NT2/D1 (cell line): ENCODE measurements around the gene C17orf67.
A peak's percentile ranks its signal among the peaks of the same experiment; 100 is the strongest.
"Not testable (repeated sequence)": the region's sequence is repeated elsewhere in the genome, so short reads cannot be mapped to it uniquely, and the experiment has no call there.

Source experiments
- DNase-seq: peaks from one replicate; pipeline ENCODE4 v3.0.0-alpha.2; 2011; ENCODE audit warnings: low read depth, low spot score
- H3K27me3 ChIP-seq: 2 replicates; pipeline ENCODE4 v1.6.0; 2011; ENCODE audit warnings: mild to moderate bottlenecking; ENCODE audit not compliant: insufficient read length, insufficient read depth
- H3K36me3 ChIP-seq: 2 replicates; pipeline ENCODE4 v1.6.1; 2011; ENCODE audit warnings: mild to moderate bottlenecking, low read length, mixed read lengths; ENCODE audit not compliant: insufficient read depth, insufficient read length
- H3K4me1 ChIP-seq: 2 replicates; pipeline ENCODE4 v1.5.1; 2011; ENCODE audit not compliant: insufficient read depth, insufficient read length
- H3K4me3 ChIP-seq: 2 replicates; pipeline ENCODE4 v1.5.1; 2011; ENCODE audit warnings: low read depth; ENCODE audit not compliant: insufficient read length
- H3K9ac ChIP-seq: 2 replicates; pipeline ENCODE4 v1.6.0; 2011; ENCODE audit warnings: low read depth; ENCODE audit not compliant: insufficient read length
- H3K9me3 ChIP-seq: 2 replicates; pipeline ENCODE4 v1.5.1; 2011; ENCODE audit warnings: mild to moderate bottlenecking, low read length; ENCODE audit not compliant: insufficient read depth
- SUZ12 ChIP-seq: IDR thresholded peaks from 2 replicates; pipeline ENCODE4 v1.6.1; 2011; ENCODE audit not compliant: insufficient read length, insufficient read depth; ENCODE audit errors: extremely low read depth
- YY1 ChIP-seq: IDR thresholded peaks from 2 replicates; pipeline ENCODE4 v1.6.1; 2011; ENCODE audit not compliant: insufficient read length, insufficient read depth
- ZNF274 ChIP-seq: IDR thresholded peaks from 2 replicates; pipeline ENCODE4 v1.6.1; 2011; ENCODE audit warnings: mild to moderate bottlenecking, low read depth, low read length

The C17orf67 gene

GRCh38 chr17:56761387-56761786, 72.3 kb downstream of the C17orf67 start:
- no peaks in the 10 kb centered on the region for H3K27me3 ChIP-seq
- peaks cover 9% of the 10 kb centered on the region; the same call in 1 of the 2 replicates for H3K9me3 ChIP-seq
- no peak overlapping the region for H3K9ac ChIP-seq
- H3K4me1 ChIP-seq, result no peaks in the 10 kb centered on the region
- H3K4me3 ChIP-seq, result no peak overlapping the region
- H3K36me3 ChIP-seq, result no peaks in the 10 kb centered on the region
- TF ChIP-seq YY1, result no peak
- no peak for DNase-seq

DNA sequence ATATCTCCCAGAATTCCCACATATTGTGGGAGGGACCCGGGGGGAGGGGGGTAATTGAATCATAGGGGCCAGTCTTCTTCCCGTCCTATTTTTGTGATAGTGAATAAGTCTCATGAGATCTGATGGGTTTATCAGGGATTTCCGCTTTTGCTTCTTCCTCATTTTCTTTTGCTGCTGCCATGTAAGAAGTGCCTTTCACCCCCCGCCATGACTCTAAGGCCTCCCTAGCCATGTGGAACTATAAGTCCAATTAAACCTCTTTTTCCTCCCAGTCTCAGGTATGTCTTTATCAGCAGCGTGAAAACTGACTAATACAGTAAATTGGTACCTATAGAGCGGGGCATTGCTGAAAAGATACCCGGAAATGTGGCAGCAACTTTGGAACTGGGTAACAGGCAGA, 76.1 kb downstream of the C17orf67 start:
- not testable (repeated sequence) for H3K9ac ChIP-seq, H3K4me1 ChIP-seq, DNase-seq, H3K9me3 ChIP-seq, H3K4me3 ChIP-seq, H3K36me3 ChIP-seq, H3K27me3 ChIP-seq

- Histone ChIP-seq H3K36me3 (no peaks in the 10 kb centered on the region), H3K4me3 (no peak overlapping the region), H3K9me3 (no peaks in the 10 kb centered on the region; the same call in 1 of the 2 replicates), H3K9ac (no peak overlapping the region), H3K27me3 (no peaks in the 10 kb centered on the region), H3K4me1 (peaks cover 4% of the 10 kb centered on the region)
- no peak for DNase-seq
- no peak for TF ChIP-seq YY1
- no peak for TF ChIP-seq ZNF274
- TF ChIP-seq SUZ12, result no peak
Measured at GRCh38 chr17:56756536-56756935, 77.2 kb downstream of the C17orf67 start.

DNA sequence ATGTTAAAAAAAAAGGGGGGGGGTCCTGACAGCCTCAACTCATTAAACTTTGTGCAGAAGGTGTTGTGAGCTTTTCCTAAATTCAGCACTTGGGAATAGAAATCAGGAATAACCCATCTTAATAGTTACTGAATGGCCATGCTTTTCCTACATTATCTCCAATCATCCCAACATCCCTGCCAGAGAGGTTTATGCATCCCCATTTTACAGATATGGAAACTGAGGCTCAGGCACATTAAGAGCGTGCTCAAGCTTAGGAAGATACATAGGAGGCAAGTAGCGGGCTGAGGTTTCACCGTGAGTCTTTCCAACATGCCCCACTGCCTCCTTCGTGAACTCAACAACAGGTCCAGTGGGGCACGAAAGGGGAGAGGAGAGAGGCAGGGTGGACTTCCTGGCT, 78.4 kb downstream of the C17orf67 start:
- no peak overlapping the region for H3K9ac ChIP-seq
- peaks cover 10% of the 10 kb centered on the region for H3K4me1 ChIP-seq
- no peaks in the 10 kb centered on the region for H3K9me3 ChIP-seq
- DNase-seq, result no peak
- H3K27me3 ChIP-seq, result no peaks in the 10 kb centered on the region
- no peak overlapping the region for H3K4me3 ChIP-seq
- TF ChIP-seq YY1, result no peak
- no peak for TF ChIP-seq SUZ12
- TF ChIP-seq ZNF274, result no peak
- no peaks in the 10 kb centered on the region for H3K36me3 ChIP-seq

- Histone ChIP-seq H3K27me3 (no peaks in the 10 kb centered on the region), H3K9me3 (no peaks in the 10 kb centered on the region), H3K36me3 (no peaks in the 10 kb centered on the region), H3K4me1 (peaks cover 12% of the 10 kb centered on the region), H3K4me3 (no peak overlapping the region), H3K9ac (no peak overlapping the region)
- TF ChIP-seq ZNF274, result no peak
- TF ChIP-seq YY1, result no peak
- TF ChIP-seq SUZ12, result no peak
- peak; percentile 47 for DNase-seq
Measured at GRCh38 chr17:56754523-56755208, 79.1 kb downstream of the C17orf67 start.

- DNase-seq, result no peak
- H3K4me1 ChIP-seq, result peaks cover 16% of the 10 kb centered on the region
- H3K4me3 ChIP-seq, result no peak overlapping the region
- no peaks in the 10 kb centered on the region for H3K27me3 ChIP-seq
- no peaks in the 10 kb centered on the region for H3K9me3 ChIP-seq
- no peak overlapping the region for H3K9ac ChIP-seq
- TF ChIP-seq ZNF274 (no peak), SUZ12 (no peak), YY1 (no peak)
- no peaks in the 10 kb centered on the region for H3K36me3 ChIP-seq
Measured at GRCh38 chr17:56752263-56752836, 81.4 kb downstream of the C17orf67 start.

DNA sequence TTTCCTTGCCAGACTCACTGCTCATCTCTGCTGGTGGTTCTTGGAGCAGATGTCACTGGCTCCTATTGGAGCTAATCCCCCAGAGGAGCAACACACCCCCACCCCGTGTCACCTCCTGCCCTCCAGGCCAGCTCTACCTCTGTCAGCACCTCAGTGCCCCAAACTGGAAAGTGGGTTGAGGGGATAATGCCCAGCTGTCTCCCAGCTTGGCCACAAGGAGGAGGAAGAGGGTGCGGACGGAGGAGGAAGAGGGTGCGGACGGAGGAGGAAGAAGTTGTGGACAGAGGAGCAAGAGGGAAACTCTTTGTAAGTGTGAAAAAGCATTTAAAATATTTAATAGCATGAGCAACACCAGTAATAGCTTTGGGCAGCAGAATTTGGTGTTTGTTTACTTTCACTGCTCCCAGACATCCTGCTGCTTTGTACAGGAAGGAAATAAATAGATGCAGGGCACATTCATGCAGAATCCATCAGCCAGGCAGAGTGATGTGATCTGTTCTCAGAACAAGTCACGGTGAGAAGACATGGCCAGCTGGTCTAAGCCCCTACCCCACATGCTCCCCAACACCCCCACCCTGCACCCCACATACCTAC, 82.5 kb downstream of the C17orf67 start:
- Histone ChIP-seq H3K27me3 (no peaks in the 10 kb centered on the region), H3K36me3 (no peaks in the 10 kb centered on the region), H3K9me3 (no peaks in the 10 kb centered on the region), H3K4me3 (no peak overlapping the region), H3K9ac (no peak overlapping the region), H3K4me1 (peaks cover 16% of the 10 kb centered on the region)
- TF ChIP-seq SUZ12 (no peak), YY1 (no peak), ZNF274 (no peak)
- DNase-seq, result no peak
